ENCODE data around the gene MAPRE3.

Gene MAPRE3

GRCh38 chr2:26945991-26946750, 24.3 kb upstream of the MAPRE3 start:
- no peak for TF ChIP-seq CTCF (IDR thresholded peaks at IDR 0.05; ENCODE audit: low read depth, low read length, missing control alignments)
- H3K36me3 ChIP-seq (replicated peaks): no peaks in the 10 kb centered on the region
- H3K27ac ChIP-seq: no peak overlapping the region
- no peak for DNase-seq
- peaks cover 2% of the 10 kb centered on the region for H3K27me3 ChIP-seq (replicated peaks)
- in situ Hi-C loops (cut with HindIII; ENCODE audit: low pct_ligation_motif_present, low sequenced_read_pairs): no loop called here
- no peak overlapping the region for H3K4me3 ChIP-seq (ENCODE audit: low read depth, low read length)

GRCh38 chr2:26946841-26947784, 23.3 kb upstream of the MAPRE3 start:
- H3K27ac ChIP-seq: no peak overlapping the region
- H3K27me3 ChIP-seq (replicated peaks): peaks cover 2% of the 10 kb centered on the region
- no peak overlapping the region for H3K4me3 ChIP-seq (ENCODE audit: low read depth, low read length)
- in situ Hi-C loops (cut with HindIII; ENCODE audit: low pct_ligation_motif_present, low sequenced_read_pairs): no loop called here
- no peak for DNase-seq
- no peaks in the 10 kb centered on the region for H3K36me3 ChIP-seq (replicated peaks)
- no peak for TF ChIP-seq CTCF (IDR thresholded peaks at IDR 0.05; ENCODE audit: low read depth, low read length, missing control alignments)

- no peak for DNase-seq
- in situ Hi-C loops (cut with HindIII; ENCODE audit: low pct_ligation_motif_present, low sequenced_read_pairs): no loop called here
- no peak overlapping the region for H3K4me3 ChIP-seq (ENCODE audit: low read depth, low read length)
- TF ChIP-seq CTCF (IDR thresholded peaks at IDR 0.05; ENCODE audit: low read depth, low read length, missing control alignments): no peak
- H3K27me3 ChIP-seq (replicated peaks): peaks cover 2% of the 10 kb centered on the region
- H3K36me3 ChIP-seq (replicated peaks): no peaks in the 10 kb centered on the region
- no peak overlapping the region for H3K27ac ChIP-seq
Observed at GRCh38 chr2:26948800-26949199, 21.6 kb upstream of the MAPRE3 start.

GRCh38 chr2:26950246-26950645, 20.2 kb upstream of the MAPRE3 start:
- Histone ChIP-seq H3K36me3 (replicated peaks) (no peaks in the 10 kb centered on the region), H3K27ac (no peak overlapping the region), H3K27me3 (replicated peaks) (peaks cover 8% of the 10 kb centered on the region), H3K4me3 (ENCODE audit: low read depth, low read length) (no peak overlapping the region)
- DNase-seq: no peak
- in situ Hi-C loops (cut with HindIII; ENCODE audit: low pct_ligation_motif_present, low sequenced_read_pairs): no loop called here
- no peak for TF ChIP-seq CTCF (IDR thresholded peaks at IDR 0.05; ENCODE audit: low read depth, low read length, missing control alignments)

GRCh38 chr2:26951236-26951635, 19.2 kb upstream of the MAPRE3 start:
- no peak for DNase-seq
- in situ Hi-C loops (cut with HindIII; ENCODE audit: low pct_ligation_motif_present, low sequenced_read_pairs): no loop called here
- H3K4me3 ChIP-seq (ENCODE audit: low read depth, low read length): no peak overlapping the region

More at GRCh38 chr2:26951236-26951635, 19.2 kb upstream of the MAPRE3 start:
- no peak for TF ChIP-seq CTCF (IDR thresholded peaks at IDR 0.05; ENCODE audit: low read depth, low read length, missing control alignments)
- no peaks in the 10 kb centered on the region for H3K36me3 ChIP-seq (replicated peaks)
- no peak overlapping the region for H3K27ac ChIP-seq
- H3K27me3 ChIP-seq (replicated peaks): peaks cover 17% of the 10 kb centered on the region

All from brain microvascular endothelial cell (primary cell).